ENCODE data around the gene KCNAB2. TPM values are rescaled to one million over a fixed set of nuclear protein-coding genes. Genes with fewer than 3 reads are reported as not detected.
"Not testable (repeated sequence)": the region's sequence is repeated elsewhere in the genome, so short reads cannot be mapped to it uniquely, and the experiment has no call there.

The KCNAB2 gene
- total RNA-seq, 1 donor from 2014 or later, result 19.3 TPM

- intact Hi-C loops (cut with DNase I), result no loop called here
- no peak for DNase-seq (ENCODE audit: low spot score)
Observed at GRCh38 chr1:6073480-6074053, 27.9 kb downstream of the KCNAB2 start.

DNA sequence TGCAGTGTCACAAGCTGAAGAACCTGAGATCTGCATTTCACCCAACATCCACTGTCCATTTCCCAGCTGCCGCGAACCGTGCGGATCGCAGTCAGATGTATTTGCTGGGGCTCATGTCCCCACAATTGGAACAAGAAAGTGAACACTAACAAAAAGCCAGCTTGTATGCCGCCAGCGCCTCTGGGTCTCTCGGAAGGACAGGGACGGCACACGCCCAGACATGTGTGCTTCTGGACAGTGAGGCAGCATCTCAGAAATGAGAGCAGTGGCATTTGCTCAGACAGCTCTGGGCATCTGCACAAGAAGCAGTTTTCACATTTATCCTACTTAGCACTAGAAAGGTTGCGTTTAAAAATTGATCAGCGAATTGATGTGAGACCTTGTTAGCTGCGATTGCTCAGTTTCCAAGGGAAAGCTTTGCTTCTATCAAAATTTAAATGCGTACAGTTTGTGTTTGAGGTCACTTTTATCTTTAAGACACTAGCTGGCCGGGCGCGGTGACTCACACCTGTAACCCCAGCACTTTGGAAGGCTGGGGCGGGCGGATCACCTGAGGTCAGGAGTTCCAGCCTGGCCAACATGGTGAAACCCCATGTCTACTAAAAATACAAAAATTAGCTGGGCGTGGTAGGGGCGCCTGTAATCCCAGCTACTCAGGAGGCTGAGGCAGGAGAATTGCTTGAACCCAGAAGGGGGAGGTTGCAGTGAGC is 28.7 kb downstream of the KCNAB2 start:
- DNase-seq (ENCODE audit: low spot score), result no peak

DNA sequence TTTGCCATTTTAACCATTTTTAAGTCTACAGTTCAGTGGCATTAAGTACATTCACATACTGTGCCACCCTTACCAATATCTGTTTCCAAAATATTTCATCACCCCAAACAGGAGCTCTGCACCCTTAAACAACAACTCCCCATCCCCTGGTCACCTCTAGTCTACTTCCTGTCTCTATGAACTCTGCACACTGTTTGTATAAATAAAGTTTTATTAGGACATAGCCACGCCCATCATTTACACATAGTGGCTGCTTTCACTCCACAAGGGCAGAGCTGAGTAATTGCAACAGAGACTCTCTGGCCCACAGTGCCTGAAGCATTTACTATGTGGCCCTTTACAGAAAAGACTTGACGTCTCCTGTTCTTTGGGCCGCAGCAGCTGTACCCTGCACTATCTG is 30.1 kb downstream of the KCNAB2 start:
- intact Hi-C loops (cut with DNase I), result no loop called here

More for the DNA sequence above, 28.7 kb downstream of the KCNAB2 start:
- intact Hi-C loops (cut with DNase I), result no loop called here

GRCh38 chr1:6077061-6077460 is 31.4 kb downstream of the KCNAB2 start:
- intact Hi-C loops (cut with DNase I); DNase-seq (ENCODE audit: low spot score): not testable (repeated sequence)

More for the DNA sequence above, 30.1 kb downstream of the KCNAB2 start:
- DNase-seq (ENCODE audit: low spot score), result no peak

GRCh38 chr1:6077506-6077905 is 31.8 kb downstream of the KCNAB2 start:
- no peak for DNase-seq (ENCODE audit: low spot score)
- intact Hi-C loops (cut with DNase I), result no loop called here

- DNase-seq (ENCODE audit: low spot score), result no peak
- intact Hi-C loops (cut with DNase I), result no loop called here
Observed at GRCh38 chr1:6077919-6078318, 32.2 kb downstream of the KCNAB2 start.

GRCh38 chr1:6080469-6080868 is 34.8 kb downstream of the KCNAB2 start:
- intact Hi-C loops (cut with DNase I), result no loop called here
- DNase-seq (ENCODE audit: low spot score), result no peak

DNA sequence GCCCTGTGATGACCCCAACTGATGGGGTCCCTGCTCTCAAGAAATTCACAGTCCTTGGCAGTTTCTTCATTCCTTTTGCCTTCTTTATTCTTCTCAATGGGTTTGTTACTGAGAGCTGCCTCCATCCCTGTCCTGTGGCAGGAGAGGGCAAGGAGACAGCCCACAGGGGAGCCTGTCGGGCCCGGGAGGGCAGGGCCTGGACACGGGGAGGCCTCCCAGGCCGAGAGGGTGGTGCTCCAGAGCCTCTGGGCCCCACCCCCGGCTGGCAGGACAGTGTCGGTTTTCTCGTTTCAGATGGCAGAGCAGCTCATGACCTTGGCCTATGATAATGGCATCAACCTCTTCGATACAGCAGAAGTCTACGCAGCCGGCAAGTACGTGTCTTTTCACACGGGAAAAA is 36.2 kb downstream of the KCNAB2 start:
- intact Hi-C loops (cut with DNase I), result no loop called here
- DNase-seq (ENCODE audit: low spot score), result no peak

DNA sequence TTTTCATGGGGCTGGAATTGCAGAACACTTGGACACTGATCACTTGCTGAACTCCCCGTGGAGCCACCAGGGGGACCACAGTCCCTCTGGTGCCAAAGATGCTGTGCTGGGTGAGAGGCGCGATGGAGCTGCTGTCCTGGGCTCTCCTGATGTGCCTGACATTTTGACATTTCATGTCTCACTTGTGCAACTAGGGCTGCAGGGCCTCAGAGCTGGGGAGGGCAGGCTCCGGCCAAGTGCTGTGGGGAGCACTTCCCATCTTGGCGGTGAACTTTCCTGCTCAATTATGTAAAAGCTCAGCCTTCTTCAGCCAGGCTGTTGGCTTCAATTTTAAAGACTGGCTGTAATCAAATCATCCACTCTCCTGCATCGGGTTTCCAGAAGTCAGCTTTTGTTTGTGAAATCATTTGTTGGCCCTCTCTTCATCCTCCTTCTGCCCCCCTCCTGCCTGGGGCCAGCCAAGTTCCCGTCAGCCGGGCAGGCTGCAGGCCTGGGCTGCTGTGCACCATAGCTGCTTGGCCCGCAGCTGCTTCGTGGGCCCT is 36.8 kb downstream of the KCNAB2 start:
- intact Hi-C loops (cut with DNase I), result no loop called here
- DNase-seq (ENCODE audit: low spot score), result no peak

DNA sequence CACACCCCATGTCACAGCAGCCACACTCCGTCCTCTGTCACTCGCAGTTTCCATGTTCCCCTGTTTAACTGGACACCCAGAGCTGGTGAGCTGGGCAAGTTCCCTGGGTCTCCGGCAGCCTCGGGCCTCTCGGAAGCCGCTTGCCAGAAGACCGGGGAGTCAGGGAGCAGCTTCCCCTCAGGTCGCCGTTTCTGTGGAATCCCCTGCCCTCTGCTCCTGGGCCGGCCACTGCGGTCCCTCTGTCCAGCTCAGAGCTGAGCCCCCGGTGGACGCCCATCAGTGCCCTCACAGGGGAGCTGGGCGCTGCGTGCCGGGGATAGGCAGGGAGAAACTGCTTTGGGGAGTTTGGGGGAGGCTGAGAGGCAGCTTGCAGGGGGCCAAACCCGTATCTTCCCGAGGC is 37.7 kb downstream of the KCNAB2 start:
- DNase-seq (ENCODE audit: low spot score), result no peak
- intact Hi-C loops (cut with DNase I), result no loop called here

- DNase-seq (ENCODE audit: low spot score), result no peak
- intact Hi-C loops (cut with DNase I), result no loop called here
Observed at GRCh38 chr1:6083801-6084446, 38.2 kb downstream of the KCNAB2 start.

DNA sequence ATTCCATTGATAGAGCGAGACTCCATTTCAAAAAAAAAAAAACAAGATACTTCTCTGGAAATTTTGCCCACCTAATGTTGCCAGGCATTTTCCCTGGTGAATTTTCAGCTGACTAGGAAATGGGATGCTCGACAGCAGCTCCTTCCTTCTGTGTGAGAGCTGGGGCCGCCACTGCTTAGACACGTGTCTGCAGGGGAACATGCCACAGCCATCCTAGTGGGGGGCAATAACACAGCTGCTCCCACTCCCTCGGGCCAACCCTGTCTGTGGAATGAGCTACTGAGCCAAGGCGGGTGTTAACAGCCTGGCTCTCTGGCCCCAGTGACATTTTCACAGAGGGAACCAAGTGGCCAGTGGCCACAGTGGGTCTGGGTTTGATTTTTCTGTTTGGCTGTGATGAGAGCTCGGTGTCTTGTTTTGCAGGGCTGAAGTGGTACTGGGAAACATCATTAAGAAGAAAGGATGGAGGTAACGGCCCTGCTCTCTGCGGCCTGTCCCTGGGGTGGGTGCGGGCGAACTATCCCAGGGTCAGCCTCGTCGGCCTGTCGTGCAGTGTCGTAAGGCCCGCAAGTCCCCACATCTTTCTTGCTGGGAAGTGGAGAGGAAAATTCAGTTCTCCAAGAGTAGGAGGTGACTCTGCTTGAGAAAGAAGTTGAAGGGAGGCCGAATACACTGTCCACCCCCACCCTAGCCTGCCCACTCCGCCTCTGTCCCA is 39.2 kb downstream of the KCNAB2 start:
- no peak for DNase-seq (ENCODE audit: low spot score)
- intact Hi-C loops (cut with DNase I), result no loop called here

GRCh38 chr1:6085666-6086065 is 40.0 kb downstream of the KCNAB2 start:
- intact Hi-C loops (cut with DNase I), result no loop called here
- DNase-seq (ENCODE audit: low spot score), result no peak

DNA sequence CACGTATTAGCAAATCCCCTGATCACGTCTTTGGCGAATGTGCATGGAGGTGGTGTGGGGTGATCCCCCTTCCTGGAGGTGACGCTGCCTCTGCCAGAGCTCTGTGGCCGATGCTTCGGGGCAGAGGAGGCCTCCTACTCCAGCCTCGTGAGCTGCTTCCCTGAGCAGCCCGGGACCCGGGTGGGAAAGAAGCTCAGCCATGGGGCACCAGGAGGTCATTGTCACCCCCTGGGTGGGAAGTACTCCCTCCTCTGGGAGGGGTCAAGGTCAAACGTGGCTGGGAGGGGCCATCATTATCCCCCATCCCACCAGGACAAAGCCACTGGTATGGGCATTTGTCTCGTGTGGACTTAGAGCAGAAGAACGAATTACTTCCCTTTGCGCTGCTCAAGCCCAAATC is 40.7 kb downstream of the KCNAB2 start:
- no peak for DNase-seq (ENCODE audit: low spot score)
- intact Hi-C loops (cut with DNase I), result no loop called here

- DNase-seq (ENCODE audit: low spot score), result no peak
- intact Hi-C loops (cut with DNase I), result no loop called here
Observed at GRCh38 chr1:6086762-6087376, 41.2 kb downstream of the KCNAB2 start.

DNA sequence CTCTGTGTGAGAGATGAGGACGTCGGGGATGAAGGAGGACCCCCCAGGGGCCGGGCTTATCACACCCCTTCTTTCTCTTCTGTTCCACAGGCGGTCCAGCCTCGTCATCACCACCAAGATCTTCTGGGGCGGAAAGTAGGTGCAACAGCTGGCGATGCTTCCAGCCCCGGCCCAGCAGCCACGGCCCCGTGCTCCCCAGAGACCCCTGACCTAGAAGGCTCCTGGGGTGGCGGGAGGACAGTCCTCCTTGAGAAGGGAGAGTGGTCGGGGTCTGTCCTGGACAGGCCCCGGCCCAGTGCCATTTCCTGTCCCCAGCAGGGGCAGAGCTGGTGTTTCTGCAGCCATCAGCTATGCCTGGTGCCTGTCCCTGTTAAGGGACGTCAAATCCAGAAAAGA is 41.7 kb downstream of the KCNAB2 start:
- intact Hi-C loops (cut with DNase I), result no loop called here
- no peak for DNase-seq (ENCODE audit: low spot score)

- DNase-seq (ENCODE audit: low spot score), result no peak
- intact Hi-C loops (cut with DNase I), result no loop called here
Observed at GRCh38 chr1:6087958-6088357, 42.3 kb downstream of the KCNAB2 start.

GRCh38 chr1:6088956-6089355 is 43.3 kb downstream of the KCNAB2 start:
- DNase-seq (ENCODE audit: low spot score), result no peak
- intact Hi-C loops (cut with DNase I), result no loop called here

DNA sequence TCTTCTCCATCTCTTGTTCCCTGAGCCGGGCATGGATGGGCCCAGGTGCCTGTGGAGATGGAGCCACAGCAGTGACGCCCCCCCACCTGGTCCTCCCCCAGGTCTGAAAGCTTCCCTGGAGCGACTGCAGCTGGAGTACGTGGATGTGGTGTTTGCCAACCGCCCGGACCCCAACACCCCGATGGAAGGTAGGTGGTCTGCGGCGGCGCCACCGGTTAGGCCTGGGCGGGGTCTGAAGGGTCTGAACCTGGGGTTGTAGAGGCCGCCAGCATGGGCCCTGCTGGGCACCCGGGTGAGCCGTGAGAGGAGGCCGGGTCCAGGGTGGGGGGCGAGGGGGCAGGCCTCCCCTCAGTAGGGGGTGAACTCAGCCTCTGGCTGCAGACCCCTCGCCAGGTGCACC is 44.6 kb downstream of the KCNAB2 start:
- no peak for DNase-seq (ENCODE audit: low spot score)
- intact Hi-C loops (cut with DNase I), result no loop called here

Measured in cardiac septum (tissue), 1 donor.